Measurements from ENCODE around the gene CCNT2. TPM values are rescaled to one million over a fixed set of nuclear protein-coding genes. Genes with fewer than 3 reads are reported as not detected.

Gene CCNT2
- total RNA-seq, 1 experiment from 2014 or later = 43.8 TPM

DNA sequence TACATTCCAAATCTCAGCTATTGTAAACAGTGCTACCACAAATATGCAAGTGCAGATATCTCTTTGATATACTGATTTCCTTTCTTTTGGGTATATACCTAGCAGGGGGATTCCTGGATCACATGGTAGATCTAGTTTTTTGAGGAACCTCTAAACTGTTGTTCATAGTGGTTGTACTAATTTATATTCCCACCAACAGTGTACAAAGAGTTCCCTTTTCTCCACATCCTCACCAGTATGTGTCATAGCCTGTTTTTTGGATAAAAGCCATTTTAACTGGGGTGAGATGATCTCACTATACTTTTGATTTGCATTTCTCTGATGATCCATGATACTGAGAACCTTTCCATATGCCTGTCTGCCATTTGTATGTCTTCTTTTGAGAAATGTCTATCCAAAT is 6.3 kb upstream of the CCNT2 start:
- no peak for DNase-seq
- no peak overlapping the region for H3K4me3 Mint-ChIP-seq (ENCODE audit: low read depth, unreplicated experiment)
- peaks cover 1% of the 10 kb centered on the region for H3K36me3 Mint-ChIP-seq (ENCODE audit: insufficient read depth, unreplicated experiment)
- H3K27ac Mint-ChIP-seq (ENCODE audit: unreplicated experiment) = no peak overlapping the region
- CTCF ChIA-PET = no interaction called here
- H3K27me3 Mint-ChIP-seq (ENCODE audit: unreplicated experiment) = no peaks in the 10 kb centered on the region
- H3K4me1 Mint-ChIP-seq (ENCODE audit: low read depth, unreplicated experiment) = no peaks in the 10 kb centered on the region
- intact Hi-C loops (cut with micrococcal nuclease; ENCODE audit: unreplicated experiment) = no loop called here
- no TSS peak for BruUV-seq (replicated peaks)
- H3K9me3 Mint-ChIP-seq (ENCODE audit: low read depth, unreplicated experiment) = peaks cover 5% of the 10 kb centered on the region
- no peak for TF ChIP-seq CTCF (IDR thresholded peaks at IDR 0.05; ENCODE audit: unreplicated experiment)

- BruUV-seq (replicated peaks) = no TSS peak
- peak overlapping the region; percentile 99 for H3K4me3 Mint-ChIP-seq (ENCODE audit: low read depth, unreplicated experiment)
- peak; percentile 12 for DNase-seq
- H3K4me1 Mint-ChIP-seq (ENCODE audit: low read depth, unreplicated experiment) = peaks cover under 1% of the 10 kb centered on the region
- no peaks in the 10 kb centered on the region for H3K9me3 Mint-ChIP-seq (ENCODE audit: low read depth, unreplicated experiment)
- intact Hi-C loops (cut with micrococcal nuclease; ENCODE audit: unreplicated experiment) = no loop called here
- TF ChIP-seq CTCF (IDR thresholded peaks at IDR 0.05; ENCODE audit: unreplicated experiment) = no peak
- CTCF ChIA-PET = interaction anchor here (0.6 to 1.2 kb wide), 3 partner anchors 98 to 385 kb away, joined by 3 to 9 read pairs (median 6); no protein-coding TSS in a partner anchor
- H3K27me3 Mint-ChIP-seq (ENCODE audit: unreplicated experiment) = no peaks in the 10 kb centered on the region
- peak overlapping the region; percentile 99 for H3K27ac Mint-ChIP-seq (ENCODE audit: unreplicated experiment)
- H3K36me3 Mint-ChIP-seq (ENCODE audit: insufficient read depth, unreplicated experiment) = peaks cover 36% of the 10 kb centered on the region
Measured at GRCh38 chr2:134917360-134917865, 1.2 kb upstream of the CCNT2 start.

DNA sequence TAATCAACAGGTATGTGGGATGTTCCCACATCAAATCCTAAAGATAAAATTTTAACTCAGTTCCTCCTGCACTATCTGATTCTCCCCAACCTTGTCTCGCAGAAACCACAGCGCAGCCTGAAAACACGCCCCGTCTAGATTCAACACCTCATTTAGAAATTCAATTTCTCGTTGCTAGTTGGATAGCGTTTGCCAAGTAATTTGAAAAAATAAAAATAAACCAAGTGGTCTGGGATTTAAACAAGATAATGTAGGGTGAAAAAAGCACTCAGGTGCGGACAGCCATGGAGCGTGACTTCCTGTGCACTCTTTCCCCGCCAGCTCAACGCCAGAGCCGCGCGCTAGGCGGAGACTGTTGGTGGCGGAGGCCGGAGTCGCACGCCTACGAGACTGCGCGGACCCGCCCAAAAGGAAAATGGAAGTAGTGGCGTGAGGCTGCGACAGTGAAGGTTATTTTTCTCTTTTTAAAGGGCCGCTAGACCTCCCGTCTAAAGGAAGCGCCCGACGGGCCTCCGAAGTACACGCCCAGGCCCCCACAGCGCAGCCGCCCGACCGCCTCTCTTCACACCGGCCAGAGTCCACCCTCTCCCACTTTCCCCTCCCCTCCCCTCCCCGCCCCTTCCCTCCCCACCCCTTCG is 615 bp upstream of the CCNT2 start:
- intact Hi-C loops (cut with micrococcal nuclease; ENCODE audit: unreplicated experiment) = loop anchor here (2.0 kb wide), 1 partner anchor 15 kb away; no protein-coding TSS in a partner anchor
- H3K9me3 Mint-ChIP-seq (ENCODE audit: low read depth, unreplicated experiment) = no peaks in the 10 kb centered on the region
- TSS peak; percentile 68 for BruUV-seq (replicated peaks)
- H3K27me3 Mint-ChIP-seq (ENCODE audit: unreplicated experiment) = no peaks in the 10 kb centered on the region
- TF ChIP-seq CTCF (IDR thresholded peaks at IDR 0.05; ENCODE audit: unreplicated experiment) = no peak
- DNase-seq = no peak
- peak overlapping the region; percentile 99 for H3K27ac Mint-ChIP-seq (ENCODE audit: unreplicated experiment)
- peak overlapping the region; percentile 99 for H3K4me3 Mint-ChIP-seq (ENCODE audit: low read depth, unreplicated experiment)
- CTCF ChIA-PET = interaction anchor here (1.0 to 1.2 kb wide), 2 partner anchors 99 to 385 kb away, joined by 3 to 9 read pairs; no protein-coding TSS in a partner anchor
- peaks cover 36% of the 10 kb centered on the region for H3K36me3 Mint-ChIP-seq (ENCODE audit: insufficient read depth, unreplicated experiment)
- peaks cover 6% of the 10 kb centered on the region for H3K4me1 Mint-ChIP-seq (ENCODE audit: low read depth, unreplicated experiment)

GRCh38 chr2:134919341-134920210 is 954 bp downstream of the CCNT2 start:
- peaks cover 47% of the 10 kb centered on the region for H3K36me3 Mint-ChIP-seq (ENCODE audit: insufficient read depth, unreplicated experiment)
- H3K27ac Mint-ChIP-seq (ENCODE audit: unreplicated experiment) = peak overlapping the region; percentile 99
- CTCF ChIA-PET = no interaction called here
- no peaks in the 10 kb centered on the region for H3K27me3 Mint-ChIP-seq (ENCODE audit: unreplicated experiment)
- no peaks in the 10 kb centered on the region for H3K9me3 Mint-ChIP-seq (ENCODE audit: low read depth, unreplicated experiment)
- H3K4me3 Mint-ChIP-seq (ENCODE audit: low read depth, unreplicated experiment) = peak overlapping the region; percentile 99
- peaks cover 22% of the 10 kb centered on the region for H3K4me1 Mint-ChIP-seq (ENCODE audit: low read depth, unreplicated experiment)
- BruUV-seq (replicated peaks) = no TSS peak
- no peak for TF ChIP-seq CTCF (IDR thresholded peaks at IDR 0.05; ENCODE audit: unreplicated experiment)
- DNase-seq = no peak
- intact Hi-C loops (cut with micrococcal nuclease; ENCODE audit: unreplicated experiment) = loop anchor here (2.0 kb wide), 1 partner anchor 13 kb away; no protein-coding TSS in a partner anchor
